AG09309 (cell line): ENCODE data around the gene TMEM131.

ENCODE experiments used
- DNase-seq: peaks from one replicate; pipeline ENCODE4 v3.0.0-alpha.2; 2010; ENCODE audit warnings: low read depth
- H3K4me3 ChIP-seq: 2 replicates; pipeline ENCODE4 v1.5.1; 2011; ENCODE audit warnings: mild to moderate bottlenecking, low read depth, low read length, moderate library complexity; ENCODE audit not compliant: control insufficient read depth
- CTCF ChIP-seq: IDR thresholded peaks from 2 replicates; pipeline ENCODE4 v1.5.1; 2011; ENCODE audit warnings: mild to moderate bottlenecking, low read depth, low read length, inconsistent platforms; ENCODE audit not compliant: insufficient read depth, control insufficient read depth; ENCODE audit errors: missing control alignments

Gene TMEM131

GRCh38 chr2:97871096-97871780 is 124.5 kb downstream of the TMEM131 start:
- TF ChIP-seq CTCF, result no peak
- DNase-seq, result peak; percentile 90
- no peak overlapping the region for H3K4me3 ChIP-seq

- H3K4me3 ChIP-seq, result no peak overlapping the region
- TF ChIP-seq CTCF, result no peak
- DNase-seq, result peak; percentile 90
Observed at GRCh38 chr2:97870396-97870843, 125.3 kb downstream of the TMEM131 start.

GRCh38 chr2:97869722-97870346 is 125.9 kb downstream of the TMEM131 start:
- DNase-seq, result no peak
- no peak overlapping the region for H3K4me3 ChIP-seq
- TF ChIP-seq CTCF, result no peak

- no peak for TF ChIP-seq CTCF
- peak; percentile 89 for DNase-seq
- H3K4me3 ChIP-seq, result no peak overlapping the region
Observed at GRCh38 chr2:97868986-97869721, 126.6 kb downstream of the TMEM131 start.

GRCh38 chr2:97863829-97864228 is 131.9 kb downstream of the TMEM131 start:
- no peak for TF ChIP-seq CTCF
- DNase-seq, result no peak
- H3K4me3 ChIP-seq, result no peak overlapping the region

GRCh38 chr2:97861177-97861576 is 134.6 kb downstream of the TMEM131 start:
- H3K4me3 ChIP-seq, result no peak overlapping the region
- TF ChIP-seq CTCF, result no peak
- DNase-seq, result no peak
